ENCODE results near the gene FARS2.

FARS2 gene

GRCh38 chr6:5666695-5667094 lies 405.4 kb downstream of the FARS2 start:
- no peak overlapping the region for H3K27ac ChIP-seq (ENCODE audit: low read depth in 2 of 2, low read length in 2 of 2)
- no peaks in the 10 kb centered on the region for H3K36me3 ChIP-seq (ENCODE audit: control insufficient read depth in 2 of 2, insufficient read depth in 2 of 2, low read length in 2 of 2)
- H3K9ac ChIP-seq (ENCODE audit: low read depth in 1 of 2, low read length in 2 of 2), result no peak overlapping the region
- H3K27me3 ChIP-seq (ENCODE audit: control insufficient read depth in 2 of 2, insufficient read depth in 2 of 2, low read length in 2 of 2), result no peaks in the 10 kb centered on the region
- no peaks in the 10 kb centered on the region for H3K9me3 ChIP-seq (ENCODE audit: control insufficient read depth in 2 of 2, low read length in 2 of 2)
- no peak overlapping the region for H3K4me3 ChIP-seq (ENCODE audit: low read length in 2 of 2)
- peaks cover 0 to 2% of the 10 kb centered on the region in 2 donors for H3K4me1 ChIP-seq (ENCODE audit: control insufficient read depth in 2 of 2, insufficient read depth in 2 of 2, low read length in 2 of 2)

DNA sequence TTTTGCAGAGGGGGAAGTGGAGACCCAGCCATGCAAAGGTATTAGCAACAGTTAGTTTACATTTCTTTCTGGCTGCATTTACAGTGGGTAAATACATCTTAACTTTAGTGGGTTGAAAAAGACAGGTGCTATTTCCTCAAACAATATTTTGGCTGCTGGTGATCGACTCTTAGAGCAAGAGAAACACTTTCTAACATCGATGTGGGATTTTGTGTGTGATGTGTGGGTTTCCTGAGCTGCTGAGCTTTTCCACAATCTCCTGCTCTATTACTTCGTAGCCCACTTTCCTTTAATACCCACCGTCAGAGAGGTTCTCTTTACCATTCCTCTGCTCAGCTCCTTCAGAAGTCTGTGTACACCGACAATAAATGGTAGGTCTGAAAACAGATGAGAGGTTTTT lies 406.4 kb downstream of the FARS2 start:
- H3K9ac ChIP-seq (ENCODE audit: low read depth in 1 of 2, low read length in 2 of 2), result no peak overlapping the region
- no peak overlapping the region for H3K27ac ChIP-seq (ENCODE audit: low read depth in 2 of 2, low read length in 2 of 2)
- no peaks in the 10 kb centered on the region for H3K9me3 ChIP-seq (ENCODE audit: control insufficient read depth in 2 of 2, low read length in 2 of 2)
- H3K4me1 ChIP-seq (ENCODE audit: control insufficient read depth in 2 of 2, insufficient read depth in 2 of 2, low read length in 2 of 2), result peaks cover 0 to 2% of the 10 kb centered on the region in 2 donors
- no peaks in the 10 kb centered on the region for H3K36me3 ChIP-seq (ENCODE audit: control insufficient read depth in 2 of 2, insufficient read depth in 2 of 2, low read length in 2 of 2)
- H3K27me3 ChIP-seq (ENCODE audit: control insufficient read depth in 2 of 2, insufficient read depth in 2 of 2, low read length in 2 of 2), result no peaks in the 10 kb centered on the region
- no peak overlapping the region for H3K4me3 ChIP-seq (ENCODE audit: low read length in 2 of 2)

- H3K4me1 ChIP-seq (ENCODE audit: control insufficient read depth in 2 of 2, insufficient read depth in 2 of 2, low read length in 2 of 2), result peaks cover 0 to 2% of the 10 kb centered on the region in 2 donors
- no peaks in the 10 kb centered on the region for H3K36me3 ChIP-seq (ENCODE audit: control insufficient read depth in 2 of 2, insufficient read depth in 2 of 2, low read length in 2 of 2)
- no peak overlapping the region for H3K27ac ChIP-seq (ENCODE audit: low read depth in 2 of 2, low read length in 2 of 2)
- H3K9me3 ChIP-seq (ENCODE audit: control insufficient read depth in 2 of 2, low read length in 2 of 2), result no peaks in the 10 kb centered on the region
- H3K27me3 ChIP-seq (ENCODE audit: control insufficient read depth in 2 of 2, insufficient read depth in 2 of 2, low read length in 2 of 2), result no peaks in the 10 kb centered on the region
- H3K4me3 ChIP-seq (ENCODE audit: low read length in 2 of 2), result no peak overlapping the region
- no peak overlapping the region for H3K9ac ChIP-seq (ENCODE audit: low read depth in 1 of 2, low read length in 2 of 2)
Observed at GRCh38 chr6:5670381-5670780, 409.1 kb downstream of the FARS2 start.

DNA sequence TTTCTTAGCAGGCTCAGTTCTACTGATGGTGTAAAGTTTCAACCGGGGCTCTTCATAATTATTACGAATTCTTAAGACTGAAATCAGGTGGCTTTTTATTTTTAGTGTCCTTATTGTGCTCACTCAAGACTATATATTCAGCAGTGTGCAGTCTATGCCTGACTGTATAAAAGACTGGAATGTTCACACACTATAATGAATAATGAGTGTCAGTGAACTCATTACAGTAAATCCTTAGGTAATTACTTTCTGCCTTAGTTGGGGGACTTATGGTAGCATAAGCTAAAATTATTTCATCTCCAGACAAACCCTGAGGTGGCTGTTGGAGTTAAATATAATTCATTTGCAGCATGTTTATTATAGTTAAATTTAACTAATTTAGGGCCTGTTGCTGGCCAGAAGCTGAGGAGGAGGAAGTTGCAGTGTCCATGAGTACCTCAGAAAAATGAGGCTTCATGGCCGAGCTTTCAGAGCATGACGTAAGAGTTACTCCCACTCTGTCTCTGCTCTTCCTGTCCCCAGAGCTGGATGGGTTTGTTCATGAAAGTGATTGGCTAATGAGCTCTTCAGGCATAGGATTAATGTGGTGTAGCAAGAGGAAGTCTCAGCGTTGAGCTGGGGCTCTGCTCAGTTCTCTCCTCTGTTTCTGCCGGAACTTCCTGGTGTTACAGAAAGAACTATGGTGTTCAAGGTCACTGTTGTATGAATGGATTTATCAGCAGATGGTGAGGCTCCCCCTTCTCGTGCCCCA lies 409.7 kb downstream of the FARS2 start:
- no peak overlapping the region for H3K4me3 ChIP-seq (ENCODE audit: low read length in 2 of 2)
- peaks cover 0 to 2% of the 10 kb centered on the region in 2 donors for H3K4me1 ChIP-seq (ENCODE audit: control insufficient read depth in 2 of 2, insufficient read depth in 2 of 2, low read length in 2 of 2)
- H3K27ac ChIP-seq (ENCODE audit: low read depth in 2 of 2, low read length in 2 of 2), result no peak overlapping the region
- no peaks in the 10 kb centered on the region for H3K36me3 ChIP-seq (ENCODE audit: control insufficient read depth in 2 of 2, insufficient read depth in 2 of 2, low read length in 2 of 2)
- H3K9me3 ChIP-seq (ENCODE audit: control insufficient read depth in 2 of 2, low read length in 2 of 2), result no peaks in the 10 kb centered on the region
- no peak overlapping the region for H3K9ac ChIP-seq (ENCODE audit: low read depth in 1 of 2, low read length in 2 of 2)
- H3K27me3 ChIP-seq (ENCODE audit: control insufficient read depth in 2 of 2, insufficient read depth in 2 of 2, low read length in 2 of 2), result no peaks in the 10 kb centered on the region

- Histone ChIP-seq H3K9me3 (ENCODE audit: control insufficient read depth in 2 of 2, low read length in 2 of 2) (no peaks in the 10 kb centered on the region), H3K27me3 (ENCODE audit: control insufficient read depth in 2 of 2, insufficient read depth in 2 of 2, low read length in 2 of 2) (no peaks in the 10 kb centered on the region), H3K4me3 (ENCODE audit: low read length in 2 of 2) (no peak overlapping the region), H3K9ac (ENCODE audit: low read depth in 1 of 2, low read length in 2 of 2) (no peak overlapping the region), H3K27ac (ENCODE audit: low read depth in 2 of 2, low read length in 2 of 2) (no peak overlapping the region), H3K4me1 (ENCODE audit: control insufficient read depth in 2 of 2, insufficient read depth in 2 of 2, low read length in 2 of 2) (peaks cover 0 to 4% of the 10 kb centered on the region in 2 donors), H3K36me3 (ENCODE audit: control insufficient read depth in 2 of 2, insufficient read depth in 2 of 2, low read length in 2 of 2) (no peaks in the 10 kb centered on the region)
Observed at GRCh38 chr6:5671601-5672559, 410.6 kb downstream of the FARS2 start.

DNA sequence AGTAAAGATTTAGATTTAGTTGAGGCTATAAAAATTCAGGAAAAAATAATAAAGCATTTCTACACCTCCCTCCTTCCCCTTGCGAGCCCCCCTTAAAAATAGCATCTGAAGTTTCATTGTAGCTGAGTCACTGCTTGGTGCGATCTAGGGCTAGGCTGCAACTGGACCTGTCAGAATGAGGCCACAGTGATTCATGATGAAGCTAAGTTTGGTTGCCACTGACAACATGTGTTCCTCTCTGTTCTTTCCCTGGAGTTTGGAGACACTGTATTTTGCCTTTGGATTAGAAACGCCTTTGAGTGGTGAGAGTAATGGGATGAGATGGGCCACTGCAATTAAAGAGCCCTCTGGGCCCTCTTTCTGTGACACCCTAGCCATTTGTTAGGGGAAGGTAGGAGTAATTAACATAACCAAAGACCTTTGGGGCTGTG lies 411.3 kb downstream of the FARS2 start:
- Histone ChIP-seq H3K36me3 (ENCODE audit: control insufficient read depth in 2 of 2, insufficient read depth in 2 of 2, low read length in 2 of 2) (no peaks in the 10 kb centered on the region), H3K4me3 (ENCODE audit: low read length in 2 of 2) (no peak overlapping the region), H3K4me1 (ENCODE audit: control insufficient read depth in 2 of 2, insufficient read depth in 2 of 2, low read length in 2 of 2) (peaks cover 0 to 4% of the 10 kb centered on the region in 2 donors), H3K27ac (ENCODE audit: low read depth in 2 of 2, low read length in 2 of 2) (peak overlapping the region in 1 of 2 donors; percentile 25), H3K27me3 (ENCODE audit: control insufficient read depth in 2 of 2, insufficient read depth in 2 of 2, low read length in 2 of 2) (no peaks in the 10 kb centered on the region), H3K9me3 (ENCODE audit: control insufficient read depth in 2 of 2, low read length in 2 of 2) (no peaks in the 10 kb centered on the region), H3K9ac (ENCODE audit: low read depth in 1 of 2, low read length in 2 of 2) (no peak overlapping the region)

DNA sequence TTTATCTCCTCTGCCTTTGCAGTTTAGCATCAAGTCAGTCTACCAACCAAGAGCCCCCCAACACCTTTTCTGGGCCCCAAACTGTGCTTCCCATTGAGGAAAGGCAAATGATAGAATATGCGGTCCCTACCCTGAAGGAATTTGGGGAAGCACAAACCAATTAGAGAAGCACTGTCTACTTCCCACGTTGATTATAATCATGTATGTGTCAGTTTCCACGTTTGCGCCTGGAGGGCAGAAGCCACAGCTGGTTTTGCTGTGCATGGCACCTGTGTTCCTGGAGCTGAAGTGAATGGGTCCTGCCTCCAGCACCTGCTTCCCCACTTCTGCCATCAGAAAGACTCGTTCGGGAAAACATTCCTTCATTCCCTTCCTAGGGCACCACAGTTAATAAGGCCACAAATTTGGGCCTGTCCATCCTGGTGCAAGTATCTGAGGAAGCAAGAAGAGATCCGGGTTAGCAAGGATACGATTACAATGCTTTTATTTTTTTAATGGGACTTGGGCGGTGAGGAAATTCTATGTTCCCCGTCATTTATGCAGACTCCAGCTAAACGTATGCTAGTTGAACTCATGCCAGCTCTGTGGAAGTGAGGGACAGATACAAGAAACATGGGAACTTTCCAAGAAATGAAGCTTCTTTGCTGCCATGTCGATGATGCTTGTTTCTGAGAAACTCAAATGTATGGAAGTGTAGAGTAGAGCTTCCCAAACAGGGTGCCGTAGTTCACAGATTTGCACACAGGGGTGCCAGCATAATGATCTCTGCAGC lies 411.9 kb downstream of the FARS2 start:
- peaks cover 0 to 4% of the 10 kb centered on the region in 2 donors for H3K4me1 ChIP-seq (ENCODE audit: control insufficient read depth in 2 of 2, insufficient read depth in 2 of 2, low read length in 2 of 2)
- H3K27me3 ChIP-seq (ENCODE audit: control insufficient read depth in 2 of 2, insufficient read depth in 2 of 2, low read length in 2 of 2), result no peaks in the 10 kb centered on the region
- no peak overlapping the region for H3K4me3 ChIP-seq (ENCODE audit: low read length in 2 of 2)
- no peaks in the 10 kb centered on the region for H3K9me3 ChIP-seq (ENCODE audit: control insufficient read depth in 2 of 2, low read length in 2 of 2)
- H3K9ac ChIP-seq (ENCODE audit: low read depth in 1 of 2, low read length in 2 of 2), result no peak overlapping the region
- peak overlapping the region in 1 of 2 donors; percentile 25 for H3K27ac ChIP-seq (ENCODE audit: low read depth in 2 of 2, low read length in 2 of 2)
- no peaks in the 10 kb centered on the region for H3K36me3 ChIP-seq (ENCODE audit: control insufficient read depth in 2 of 2, insufficient read depth in 2 of 2, low read length in 2 of 2)

DNA sequence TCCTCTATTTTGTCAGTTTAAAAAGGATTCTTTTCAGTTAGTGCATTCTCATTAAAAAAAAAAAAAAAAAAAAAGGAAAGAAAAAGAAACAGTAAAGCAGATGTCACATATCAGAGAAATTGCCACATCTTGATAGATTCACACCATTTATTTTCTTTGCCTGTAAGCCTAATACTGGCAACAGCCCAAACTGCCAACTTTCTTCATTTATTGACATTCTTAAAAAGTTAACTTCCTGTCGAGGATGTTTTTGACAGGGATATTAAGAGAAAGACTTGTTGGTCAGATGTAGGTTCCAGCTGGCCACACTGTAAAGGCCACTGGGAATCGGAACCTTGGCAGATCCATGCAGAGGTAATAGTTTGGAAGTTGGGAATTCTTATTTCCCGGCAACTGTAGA lies 412.8 kb downstream of the FARS2 start:
- no peak overlapping the region for H3K9ac ChIP-seq (ENCODE audit: low read depth in 1 of 2, low read length in 2 of 2)
- no peaks in the 10 kb centered on the region for H3K9me3 ChIP-seq (ENCODE audit: control insufficient read depth in 2 of 2, low read length in 2 of 2)
- H3K27ac ChIP-seq (ENCODE audit: low read depth in 2 of 2, low read length in 2 of 2), result no peak overlapping the region
- H3K4me3 ChIP-seq (ENCODE audit: low read length in 2 of 2), result no peak overlapping the region
- H3K27me3 ChIP-seq (ENCODE audit: control insufficient read depth in 2 of 2, insufficient read depth in 2 of 2, low read length in 2 of 2), result no peaks in the 10 kb centered on the region
- H3K4me1 ChIP-seq (ENCODE audit: control insufficient read depth in 2 of 2, insufficient read depth in 2 of 2, low read length in 2 of 2), result peaks cover 0 to 4% of the 10 kb centered on the region in 2 donors
- no peaks in the 10 kb centered on the region for H3K36me3 ChIP-seq (ENCODE audit: control insufficient read depth in 2 of 2, insufficient read depth in 2 of 2, low read length in 2 of 2)

DNA sequence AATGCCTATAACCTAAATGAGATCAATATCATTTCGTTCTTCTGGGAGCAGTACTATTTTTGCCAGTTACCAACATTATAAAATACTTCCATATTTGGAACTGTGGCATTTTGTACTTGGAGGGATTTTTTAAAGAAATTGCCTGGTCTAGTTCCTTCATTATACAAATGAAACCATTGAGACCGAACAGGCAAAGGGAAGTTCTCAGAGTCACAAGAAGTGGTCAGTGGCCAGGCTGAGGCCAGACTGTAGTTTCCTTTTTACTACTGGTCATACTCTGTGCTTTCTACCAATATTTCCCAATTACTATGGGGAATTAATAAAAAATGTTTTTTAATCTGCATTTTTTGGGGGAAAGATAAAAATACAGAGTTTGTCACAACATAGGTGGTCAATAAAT lies 413.4 kb downstream of the FARS2 start:
- Histone ChIP-seq H3K36me3 (ENCODE audit: control insufficient read depth in 2 of 2, insufficient read depth in 2 of 2, low read length in 2 of 2) (no peaks in the 10 kb centered on the region), H3K27me3 (ENCODE audit: control insufficient read depth in 2 of 2, insufficient read depth in 2 of 2, low read length in 2 of 2) (no peaks in the 10 kb centered on the region), H3K27ac (ENCODE audit: low read depth in 2 of 2, low read length in 2 of 2) (no peak overlapping the region), H3K9ac (ENCODE audit: low read depth in 1 of 2, low read length in 2 of 2) (no peak overlapping the region), H3K9me3 (ENCODE audit: control insufficient read depth in 2 of 2, low read length in 2 of 2) (no peaks in the 10 kb centered on the region), H3K4me3 (ENCODE audit: low read length in 2 of 2) (no peak overlapping the region), H3K4me1 (ENCODE audit: control insufficient read depth in 2 of 2, insufficient read depth in 2 of 2, low read length in 2 of 2) (peaks cover 0 to 4% of the 10 kb centered on the region in 2 donors)

Measured in mucosa of rectum (tissue), 2 donors.